Stimulated activated CD8-positive, alpha-beta memory T cell treated with anti-CD3 and anti-CD28 coated beads, Interleukin-12 subunit alpha, Interleukin-12 subunit beta, amount 100 ng/mL, for 24 hours (primary cell): ENCODE data around the gene ATXN7.

Experiments
- DNase-seq: peaks from one replicate; pipeline ENCODE4 v3.0.0-alpha.2; 2020; ENCODE audit errors: extremely low read depth

The ATXN7 gene

DNA sequence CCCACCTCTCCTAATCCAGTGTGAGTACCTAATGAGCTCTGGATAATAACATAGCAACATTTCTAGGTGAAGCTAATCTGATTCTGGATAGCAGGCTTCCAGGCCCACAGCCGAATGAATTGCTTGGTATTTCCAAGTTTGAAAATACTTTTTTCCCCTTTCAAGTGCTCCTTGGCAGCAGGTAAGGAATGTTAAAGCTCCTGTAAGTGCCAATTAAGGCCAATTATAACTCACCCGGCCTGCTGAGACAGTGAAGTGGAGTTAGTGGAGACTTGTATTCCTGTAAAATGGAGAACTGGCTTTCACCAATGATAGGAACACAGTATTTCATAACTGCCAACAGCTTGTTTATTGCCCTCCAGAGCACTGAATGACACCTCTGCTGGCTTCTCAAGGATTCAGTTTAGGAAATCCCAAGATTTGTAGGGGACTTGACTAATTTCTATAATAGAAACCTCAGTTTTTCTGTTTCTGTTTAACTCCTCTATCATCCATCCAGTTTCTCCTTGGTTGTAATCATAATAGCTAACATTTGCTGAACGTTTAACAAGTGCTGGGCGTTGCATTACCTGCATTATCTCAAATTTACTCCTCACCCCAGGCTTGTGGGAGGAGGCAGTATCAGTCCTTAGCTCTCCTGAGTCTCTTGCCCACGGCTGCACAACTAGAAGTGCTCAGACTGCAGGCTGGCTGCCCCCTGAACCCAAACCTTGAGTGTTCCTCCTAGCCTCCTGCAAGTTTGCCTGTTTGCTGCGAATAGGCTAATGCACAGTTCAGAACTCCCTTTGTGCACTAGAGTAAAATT, 101.2 kb downstream of the ATXN7 start:
- DNase-seq, result no peak

DNA sequence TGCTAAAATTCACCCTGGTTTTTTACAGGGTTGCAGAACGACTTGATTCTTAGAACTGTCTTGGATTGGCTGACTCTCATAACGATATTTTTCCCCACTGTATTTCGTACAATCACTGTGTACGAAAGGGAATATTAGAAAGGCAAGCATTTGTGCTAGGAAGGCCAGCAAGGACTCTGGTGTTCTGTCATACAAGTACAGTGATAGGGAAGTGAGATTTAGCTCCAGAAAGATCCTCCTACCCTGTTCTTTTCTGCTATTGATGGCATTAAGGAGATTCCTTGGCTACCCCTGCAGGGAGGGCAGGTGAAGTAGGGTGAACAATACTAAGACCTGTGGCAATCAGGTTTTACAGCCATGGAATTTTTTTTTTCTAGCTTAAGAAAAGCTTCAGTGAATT, 102.3 kb downstream of the ATXN7 start:
- DNase-seq, result no peak

- no peak for DNase-seq
Measured at GRCh38 chr3:63966871-63967270, 103.2 kb downstream of the ATXN7 start.

DNA sequence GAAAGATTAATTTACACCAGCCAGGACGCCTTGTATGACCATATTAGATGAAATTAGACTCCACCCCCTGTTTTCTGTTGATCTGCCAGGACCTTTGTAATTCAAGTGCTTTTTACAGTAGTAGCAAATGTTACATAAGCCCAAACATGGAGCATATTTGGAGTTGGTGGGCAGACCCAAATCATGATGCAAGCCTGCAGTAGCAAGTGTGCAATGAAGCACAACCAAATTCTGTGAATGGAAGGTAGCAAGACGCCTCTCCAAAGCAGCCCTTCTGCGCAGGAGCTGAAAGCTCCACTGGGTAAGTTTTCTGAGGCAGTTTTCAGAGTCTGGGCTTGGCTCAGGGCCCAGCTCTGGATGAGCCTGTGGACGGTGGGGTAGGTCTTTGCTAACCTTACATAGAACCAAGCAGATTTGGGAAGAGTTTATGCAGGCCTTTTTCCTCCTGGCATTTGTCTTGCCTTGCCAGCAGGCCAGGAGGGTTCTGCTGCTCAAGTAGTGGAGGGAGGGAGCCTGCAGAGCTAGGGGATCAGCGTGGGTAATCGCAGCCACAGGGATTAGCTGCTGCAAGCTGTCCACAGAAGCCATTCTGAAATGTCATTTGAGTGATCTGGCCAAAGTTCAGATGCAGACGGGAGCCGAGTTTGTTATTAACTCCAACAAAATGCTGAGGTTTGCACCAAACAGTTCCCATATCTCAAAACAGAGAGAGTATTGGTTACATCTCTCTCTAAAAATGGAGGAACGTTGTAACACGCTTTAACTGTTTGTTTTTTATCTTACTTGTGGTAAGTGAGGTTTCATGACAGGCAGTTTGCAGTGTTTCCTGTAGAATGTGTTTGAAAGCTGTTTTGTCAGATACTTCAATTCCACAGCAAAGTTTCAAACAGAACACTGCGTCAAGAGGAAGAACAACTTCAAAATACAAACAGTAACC, 104.3 kb downstream of the ATXN7 start:
- DNase-seq, result no peak

DNA sequence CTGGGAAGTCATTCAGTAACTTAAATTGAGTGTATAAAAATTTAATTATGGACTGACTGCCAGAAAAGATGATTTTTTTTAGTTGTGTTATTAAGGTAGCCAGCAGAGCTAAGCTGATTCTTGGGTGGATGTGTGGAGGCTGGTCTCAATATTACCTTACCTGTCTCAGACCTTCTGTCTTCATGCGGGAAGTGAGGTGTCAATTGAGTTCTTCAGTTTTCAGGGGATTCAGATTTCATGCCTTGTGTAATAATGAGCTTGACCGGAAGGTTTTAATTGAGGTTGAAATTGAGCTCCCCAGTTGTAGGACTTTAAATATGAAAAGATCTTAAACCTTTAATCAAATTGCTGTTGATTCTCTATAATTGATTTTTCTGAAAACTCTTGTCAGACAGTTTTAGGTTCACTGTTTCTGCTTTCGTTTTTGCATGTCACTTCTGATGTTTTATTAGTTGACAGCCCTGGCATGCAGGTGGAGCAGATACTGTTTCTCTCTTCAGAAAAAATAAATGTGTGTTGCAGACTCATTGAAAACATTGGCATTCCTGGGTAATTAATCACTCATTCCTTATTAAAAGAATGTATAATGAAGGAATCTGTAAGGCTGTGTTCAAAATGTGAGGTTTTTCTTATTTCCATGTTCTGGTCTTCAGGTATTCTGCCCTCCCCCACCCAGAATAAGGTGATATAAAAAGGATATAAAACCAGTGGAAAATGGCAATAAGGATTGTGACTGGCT, 105.1 kb downstream of the ATXN7 start:
- no peak for DNase-seq

DNA sequence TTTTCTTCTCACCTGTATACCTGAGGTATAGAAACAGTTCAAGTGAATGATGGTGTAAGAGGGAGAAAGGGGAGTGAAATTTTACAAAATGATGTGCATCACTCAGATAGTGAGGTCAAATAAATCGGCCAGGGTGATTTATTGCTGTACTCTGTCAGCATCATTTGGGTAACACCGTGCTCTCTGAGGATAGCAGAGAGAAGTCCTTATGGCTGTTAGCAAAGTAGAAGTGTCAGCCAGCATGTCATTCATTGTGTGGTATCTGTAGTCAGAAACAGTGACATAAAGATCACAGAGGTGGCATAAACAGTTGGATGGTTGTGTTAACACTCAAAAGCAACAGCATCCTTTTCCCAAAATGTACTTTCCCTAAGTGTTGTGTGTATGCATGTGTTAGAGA, 106.2 kb downstream of the ATXN7 start:
- no peak for DNase-seq

- no peak for DNase-seq
Measured at GRCh38 chr3:63970631-63971475, 107.2 kb downstream of the ATXN7 start.

DNA sequence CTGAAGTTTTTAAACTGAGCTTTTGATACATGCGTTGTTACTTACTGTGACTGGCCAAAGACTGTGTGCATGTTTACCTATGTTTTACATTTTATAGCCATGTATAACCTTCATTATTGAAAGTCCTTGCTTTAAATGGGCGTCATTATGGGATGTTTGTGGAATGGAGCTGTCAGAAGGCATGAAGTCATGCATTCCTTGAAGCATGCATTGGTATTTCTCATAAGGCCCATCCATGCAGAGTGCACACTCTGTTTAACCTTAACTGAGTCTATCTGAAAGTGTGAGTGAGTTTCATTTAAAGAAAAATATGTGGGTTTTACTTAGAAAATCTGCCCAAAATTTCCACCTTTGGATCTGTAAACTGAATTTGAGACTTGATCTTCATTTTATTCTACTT, 108.5 kb downstream of the ATXN7 start:
- no peak for DNase-seq

DNA sequence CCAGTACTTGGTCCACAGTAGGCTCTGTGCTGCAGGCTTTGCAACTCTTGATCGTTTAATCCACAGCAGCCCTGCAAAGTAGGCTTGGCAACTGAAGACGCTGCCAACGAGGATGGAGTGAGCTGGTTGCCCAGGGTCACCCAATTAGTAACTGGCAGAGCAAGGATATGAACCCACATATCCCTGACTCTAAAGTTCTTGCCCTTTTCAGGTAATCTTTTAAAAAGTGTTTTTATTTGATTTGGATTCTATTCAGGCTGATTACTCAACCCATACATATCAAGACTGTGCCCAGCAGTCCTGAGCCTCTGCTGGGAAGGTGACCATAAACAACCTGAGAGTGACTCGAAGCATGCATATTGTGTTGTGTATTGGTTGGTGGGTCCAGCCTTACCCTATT, 109.3 kb downstream of the ATXN7 start:
- DNase-seq, result no peak

DNA sequence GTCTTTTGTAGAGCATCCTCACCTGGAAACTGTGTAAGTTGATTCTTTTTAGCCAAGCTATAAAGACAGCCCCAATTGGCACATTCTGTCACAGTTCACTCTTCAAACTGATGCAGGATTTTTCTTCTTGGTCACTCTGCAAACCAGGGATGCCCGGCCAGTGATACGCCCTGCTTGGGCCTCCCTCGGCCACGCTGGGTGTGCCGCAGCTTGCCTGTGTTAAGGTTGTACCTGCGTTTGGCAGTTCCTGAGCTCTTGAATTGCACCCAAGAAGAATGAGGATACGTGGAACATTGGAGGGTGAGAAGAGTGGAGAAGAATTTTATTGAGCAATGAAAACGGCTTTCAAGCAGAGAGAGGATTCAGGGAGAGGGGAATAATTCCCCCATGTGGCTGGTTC, 109.7 kb downstream of the ATXN7 start:
- DNase-seq, result no peak

- DNase-seq, result no peak
Measured at GRCh38 chr3:63974451-63974850, 110.8 kb downstream of the ATXN7 start.

DNA sequence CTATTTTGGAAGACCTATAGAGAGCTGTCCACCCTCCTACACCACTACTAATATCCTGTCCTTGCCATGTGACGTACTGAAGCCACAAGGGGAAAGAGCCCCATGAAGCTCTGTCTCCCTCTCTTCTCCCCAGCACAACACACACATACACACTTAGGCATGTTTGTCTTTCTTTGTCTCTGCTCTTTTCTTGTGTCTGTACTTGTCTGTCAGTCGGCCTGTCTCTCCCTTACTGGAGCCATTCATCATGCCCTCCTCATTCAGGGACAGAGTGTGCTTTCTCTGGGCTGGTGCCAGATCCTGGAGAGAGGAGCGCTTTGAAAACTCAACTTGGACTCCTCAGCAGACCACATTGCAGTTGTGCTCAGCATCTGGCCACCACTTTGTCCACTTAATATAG, 112.1 kb downstream of the ATXN7 start:
- no peak for DNase-seq

DNA sequence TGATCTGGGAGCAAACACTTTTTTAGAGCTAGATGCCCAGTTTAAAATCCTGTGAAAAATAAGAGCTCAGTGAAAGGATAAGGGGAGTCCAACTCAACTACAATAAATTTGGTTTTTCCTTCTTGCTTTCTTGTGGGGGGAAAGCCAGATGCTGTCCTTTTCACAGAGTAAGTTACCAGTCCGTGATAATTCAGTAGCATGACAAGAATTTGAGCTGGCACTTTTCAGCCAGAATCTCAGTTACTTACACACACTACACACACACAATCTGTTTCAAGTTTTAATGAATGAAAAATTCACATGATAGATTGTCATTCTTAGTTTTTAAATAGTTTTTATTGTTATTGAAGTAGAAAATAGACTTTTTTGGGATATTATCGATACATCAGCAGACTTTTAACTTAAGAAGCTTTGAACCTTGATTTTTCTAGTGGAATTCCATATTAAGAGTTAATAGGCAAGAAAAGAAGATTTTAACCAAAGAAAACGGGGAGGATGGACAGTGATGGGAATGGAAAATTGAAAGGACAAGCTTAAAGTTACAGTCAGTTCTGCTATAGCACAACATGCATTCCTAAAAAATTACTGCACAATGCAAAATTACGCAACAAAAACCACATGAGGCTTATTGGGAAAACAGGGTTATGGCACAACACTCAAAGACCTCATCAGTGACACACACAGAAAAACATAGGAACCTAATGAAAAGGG, 112.6 kb downstream of the ATXN7 start:
- DNase-seq, result no peak

DNA sequence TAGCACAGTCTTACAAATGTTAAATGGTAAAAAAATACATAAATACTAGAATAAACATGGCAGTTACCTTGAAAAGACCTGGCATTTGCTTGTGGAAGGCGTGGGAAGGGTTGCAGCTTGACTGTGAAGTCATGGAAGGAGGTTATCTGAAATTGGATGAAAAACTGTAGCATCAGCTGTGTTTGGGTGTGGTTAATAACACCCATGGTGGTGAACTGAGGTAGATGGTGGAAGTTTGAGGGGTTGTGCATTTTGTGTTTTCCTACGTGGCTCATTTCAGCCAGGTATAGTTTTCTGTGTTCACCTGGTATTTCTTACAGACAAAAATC, 113.2 kb downstream of the ATXN7 start:
- no peak for DNase-seq

DNA sequence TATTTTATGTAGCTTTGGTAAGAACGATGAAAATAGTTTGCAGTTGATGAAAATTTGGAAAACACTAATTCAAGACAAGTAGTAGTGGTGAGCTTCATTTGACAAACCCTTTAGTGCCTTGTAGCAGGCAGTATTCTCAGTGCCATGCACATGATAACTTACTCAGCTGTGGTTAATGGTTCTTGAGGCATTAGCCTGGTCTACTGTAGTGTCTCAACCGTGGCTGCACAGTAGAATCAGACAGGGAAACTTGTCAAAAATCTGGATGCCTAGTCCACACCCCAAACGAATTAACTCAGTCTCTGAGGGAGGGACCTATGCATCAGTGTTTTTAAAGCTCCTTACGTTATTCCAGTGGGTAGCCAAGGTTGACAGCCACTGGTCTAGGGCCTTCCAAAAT, 114.2 kb downstream of the ATXN7 start:
- no peak for DNase-seq

DNA sequence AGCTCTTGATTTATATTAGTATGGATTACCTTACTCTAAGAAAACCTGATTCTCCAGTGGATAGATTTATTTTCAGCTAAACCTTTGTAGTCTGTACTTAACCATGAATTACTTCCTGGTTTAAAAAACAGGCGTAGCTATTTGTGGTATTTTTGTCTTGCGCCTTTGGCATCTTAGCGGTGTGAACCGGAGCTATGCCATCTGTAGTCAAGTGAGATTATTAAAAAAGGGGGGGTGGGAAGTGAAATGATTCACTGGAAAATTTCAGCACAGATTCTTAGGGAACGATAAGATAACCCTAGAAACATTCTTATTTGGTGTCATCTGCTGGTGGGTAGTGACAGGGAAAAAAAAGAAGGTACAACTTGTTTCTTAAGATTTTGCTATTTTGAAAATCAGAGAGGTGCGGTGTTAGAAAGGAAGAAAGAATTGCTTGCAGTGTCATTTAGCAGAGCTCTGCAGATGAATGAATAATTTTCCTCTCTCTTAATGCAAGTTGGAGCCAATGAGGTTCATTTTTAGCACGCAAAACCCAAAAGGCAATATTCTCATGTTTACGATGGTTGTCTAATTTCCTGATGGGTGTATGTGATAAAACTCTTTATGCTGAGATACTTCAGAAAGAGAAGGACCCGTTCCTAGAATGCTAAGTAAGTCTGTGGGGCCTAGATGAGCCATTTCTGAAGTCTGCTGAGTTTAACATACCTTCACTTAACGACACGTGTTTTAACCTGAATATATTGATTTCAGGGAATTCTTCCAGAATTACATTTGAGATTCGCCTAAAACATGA, 115.6 kb downstream of the ATXN7 start:
- DNase-seq, result no peak

- DNase-seq, result no peak
Measured at GRCh38 chr3:63980019-63980418, 116.4 kb downstream of the ATXN7 start.

- DNase-seq, result no peak
Measured at GRCh38 chr3:63980830-63981498, 117.3 kb downstream of the ATXN7 start.

DNA sequence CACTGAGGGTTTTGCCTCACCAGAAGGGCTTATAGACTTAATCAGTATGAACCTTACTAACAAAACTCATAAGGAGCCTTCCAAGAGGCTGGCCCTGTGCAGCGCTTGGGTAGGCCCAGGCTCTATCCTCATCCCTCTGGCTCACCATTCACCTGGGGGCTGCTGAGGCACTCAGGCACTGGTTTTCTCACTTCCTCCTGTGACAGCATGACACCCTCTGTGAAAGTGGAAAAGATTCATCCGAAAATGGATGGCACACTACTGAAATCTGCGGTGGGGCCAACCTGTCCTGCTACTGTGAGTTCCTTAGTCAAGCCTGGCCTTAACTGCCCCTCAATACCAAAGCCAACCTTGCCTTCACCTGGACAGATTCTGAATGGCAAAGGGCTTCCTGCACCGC, 118.3 kb downstream of the ATXN7 start:
- DNase-seq, result no peak

- DNase-seq, result no peak
Measured at GRCh38 chr3:63984391-63984790, 120.7 kb downstream of the ATXN7 start.
